OCI-LY3 (cell line): ENCODE results near the gene PAXX.

Experiments used
- H2AFZ ChIP-seq: fragments of 200-600, 300-600 bp; shearing (Covaris generic); 2 replicates; pipeline ENCODE4 v1.6.0; 2014; ENCODE audit warnings: antibody characterized with exemption, low read depth, low read length
- H3K27ac ChIP-seq: fragments of 200-600, 300-600 bp; sonication (generic); 2 replicates; pipeline ENCODE4 v1.5.1; 2014; ENCODE audit warnings: mild to moderate bottlenecking, low read length, moderate library complexity, mixed read lengths
- H3K27me3 ChIP-seq: fragments of 200-600, 300-600 bp; sonication (generic); 2 replicates; pipeline ENCODE4 v1.6.1; 2014; ENCODE audit warnings: low read depth, low read length, mixed read lengths
- H3K36me3 ChIP-seq: fragments of 200-600, 300-600 bp; sonication (generic); replicated peaks from 2 replicates; pipeline ENCODE3; 2014; ENCODE audit warnings: low read depth, low read length, mixed read lengths
- H3K4me1 ChIP-seq: fragments of 300-600, 200-600 bp; sonication (generic); 2 replicates; pipeline ENCODE4 v1.6.1; 2014; ENCODE audit warnings: low read length, mixed read lengths
- H3K4me2 ChIP-seq: fragments of 200-600, 300-600 bp; sonication (generic); 2 replicates; pipeline ENCODE4 v1.6.1; 2014; ENCODE audit warnings: low read length, mixed read lengths
- H3K4me3 ChIP-seq: fragments of 300-600, 200-600 bp; sonication (generic); 2 replicates; pipeline ENCODE4 v1.5.1; 2014; ENCODE audit warnings: antibody characterized with exemption, mild to moderate bottlenecking, low read length, moderate library complexity
- H3K79me2 ChIP-seq: fragments of 300-600, 200-600 bp; shearing (Covaris generic); 2 replicates; pipeline ENCODE4 v1.6.1; 2014; ENCODE audit warnings: mild to moderate bottlenecking, low read length, mixed read lengths
- H3K9ac ChIP-seq: fragments of 300-600, 200-600 bp; shearing (Covaris generic); 2 replicates; pipeline ENCODE4 v1.6.0; 2014; ENCODE audit warnings: mild to moderate bottlenecking, low read length, moderate library complexity
- H3K9me3 ChIP-seq: fragments of 200-600, 300-600 bp; shearing (Covaris generic); 2 replicates; pipeline ENCODE4 v1.6.1; 2014; ENCODE audit warnings: low read length, mixed read lengths; ENCODE audit not compliant: insufficient read depth
- H4K20me1 ChIP-seq: fragments of 200-600, 300-600 bp; sonication (generic); 2 replicates; pipeline ENCODE4 v1.6.1; 2016; ENCODE audit warnings: low read length, mixed read lengths; ENCODE audit not compliant: insufficient read depth
- CTCF ChIP-seq: fragments of 200-600, 300-600 bp; sonication (generic); IDR thresholded peaks from 2 replicates; pipeline ENCODE4 v1.5.1; 2014; ENCODE audit warnings: antibody characterized with exemption, low read length, low read depth
- EZH2phosphoT487 ChIP-seq: fragments of 200-600 bp; shearing (Covaris generic); IDR thresholded peaks from 2 replicates; pipeline ENCODE4 v1.6.1; 2018; ENCODE audit warnings: antibody characterized with exemption, mixed run types, low read depth

The PAXX gene

GRCh38 chr9:136944519-136945332, 47.5 kb upstream of the PAXX start, which contains the start of the genes C8G and FBXW5:
Gene C8G (plus strand): TSS chr9:136945243. CDS start chr9:136945321, 78 bp downstream.
Gene FBXW5 (minus strand): TSS chr9:136944738. CDS start chr9:136944083, 655 bp downstream.
- peak within 1 kb of the TSS; percentile 56 for H3K27ac ChIP-seq
- H3K27me3 ChIP-seq, result no peaks in the 10 kb centered on the region
- H3K9ac ChIP-seq, result peak within 1 kb of the TSS; percentile 83
- H3K36me3 ChIP-seq, result peaks cover 26% of the 10 kb centered on the region
- H3K9me3 ChIP-seq, result no peaks in the 10 kb centered on the region
- peaks cover 18% of the 10 kb centered on the region for H3K79me2 ChIP-seq
- H4K20me1 ChIP-seq, result no peaks in the 10 kb centered on the region
- H3K4me3 ChIP-seq, result peak within 1 kb of the TSS; percentile 96
- H3K4me2 ChIP-seq, result peak within 1 kb of the TSS; percentile 83
- H2AFZ ChIP-seq, result peak within 1 kb of the TSS; percentile 36; the same call in 1 of the 2 replicates
- H3K4me1 ChIP-seq, result peaks cover 28% of the 10 kb centered on the region
- TF ChIP-seq CTCF (peak; percentile 82), EZH2phosphoT487 (no peak)

GRCh38 chr9:136945333-136946227, 46.6 kb upstream of the PAXX start:
- Histone ChIP-seq H3K4me1 (peaks cover 31% of the 10 kb centered on the region), H3K79me2 (peaks cover 18% of the 10 kb centered on the region), H4K20me1 (no peaks in the 10 kb centered on the region), H3K4me3 (no peak overlapping the region), H3K9ac (no peak overlapping the region), H3K27me3 (no peaks in the 10 kb centered on the region), H3K36me3 (peaks cover 19% of the 10 kb centered on the region), H3K9me3 (no peaks in the 10 kb centered on the region), H3K4me2 (no peak overlapping the region), H2AFZ (no peak overlapping the region; the same call in 1 of the 2 replicates), H3K27ac (no peak overlapping the region)
- TF ChIP-seq CTCF, result no peak
- TF ChIP-seq EZH2phosphoT487, result no peak

GRCh38 chr9:136946228-136947027, 45.8 kb upstream of the PAXX start:
- Histone ChIP-seq H3K9me3 (no peaks in the 10 kb centered on the region), H3K4me2 (no peak overlapping the region), H3K79me2 (peaks cover 18% of the 10 kb centered on the region), H3K36me3 (peaks cover 12% of the 10 kb centered on the region), H4K20me1 (no peaks in the 10 kb centered on the region), H3K27me3 (no peaks in the 10 kb centered on the region), H3K27ac (no peak overlapping the region), H3K4me1 (peaks cover 34% of the 10 kb centered on the region), H2AFZ (no peak overlapping the region), H3K9ac (no peak overlapping the region), H3K4me3 (no peak overlapping the region)
- TF ChIP-seq CTCF (no peak), EZH2phosphoT487 (no peak)
